Vagina (tissue), 2 donors: ENCODE measurements around the gene DIPK2B. TPM values are rescaled to one million over a fixed set of nuclear protein-coding genes. Genes with fewer than 3 reads are reported as not detected.

Experiments
- DNase-seq, 2 donors: peaks; one replicate each; pipeline ENCODE4 v3.0.0-alpha.2; 2017; ENCODE audit errors: extremely low spot score in 2 of 2
- H3K27ac ChIP-seq: fragments of 200-600 bp; sonication (generic); one replicate; pipeline ENCODE4 v1.5.1; 2019
- H3K27me3 ChIP-seq: fragments of 200-600 bp; sonication (generic); one replicate; pipeline ENCODE4 v1.5.1; 2019
- H3K36me3 ChIP-seq, 2 donors: fragments of 200-600 bp; sonication (generic); one replicate each; pipeline ENCODE4 v1.5.1; 2017 to 2019
- H3K4me1 ChIP-seq: fragments of 200-600 bp; sonication (generic); one replicate; pipeline ENCODE4 v1.5.1; 2019
- H3K4me3 ChIP-seq, 2 donors: fragments of 200-600 bp; sonication (generic); 1 replicate in 1 of 2; 2 replicates in 1 of 2; pipeline ENCODE4 v1.5.1; 2016 to 2019
- H3K9me3 ChIP-seq: fragments of 200-600 bp; sonication (generic); one replicate; pipeline ENCODE4 v1.5.1; 2019
- CTCF ChIP-seq, 3 experiments: fragments of 450-650 bp in 2 of 3; fragments of 200-600 bp in 1 of 3; sonication (generic) in 1 of 3; IDR thresholded peaks; one replicate each; pipeline ENCODE4 v1.5.1; 2017 to 2019; ENCODE audit warnings: antibody characterized with exemption in 3 of 3, mild to moderate bottlenecking in 2 of 3, moderate library complexity in 2 of 3
- POLR2A ChIP-seq, 2 donors: fragments of 450-650 bp; IDR thresholded peaks; one replicate each; pipeline ENCODE4 v1.6.1; 2017; ENCODE audit warnings: antibody characterized with exemption in 2 of 2, mild to moderate bottlenecking in 2 of 2, moderate library complexity in 2 of 2
- POLR2AphosphoS5 ChIP-seq, 2 donors: sonication (generic); formaldehyde crosslinking; IDR thresholded peaks; one replicate each; pipeline ENCODE4 v1.9.0; 2017; ENCODE audit warnings: antibody characterized with exemption in 2 of 2, mild to moderate bottlenecking in 2 of 2, low read depth in 1 of 2; ENCODE audit not compliant: insufficient read depth in 1 of 2
- intact Hi-C: fragments of 100-400 bp; cut with DNase I; formaldehyde crosslinking; loops from one replicate; pipeline ENCODE4 v1.15.1; 2023
- total RNA-seq: library from RNA; depleted of rRNA; stranded (reverse); fragments of >200 nt; gene quantifications from one replicate; pipeline ENCODE4 v1.2.3, GENCODE V29; 2016

The DIPK2B gene
- total RNA-seq: 22.1 TPM

- H3K27me3 ChIP-seq: no peaks in the 10 kb centered on the region
- no peaks in the 10 kb centered on the region for H3K36me3 ChIP-seq
- H3K9me3 ChIP-seq: no peaks in the 10 kb centered on the region
- no peak within 1 kb of the TSS for H3K27ac ChIP-seq
- intact Hi-C loops: loop anchor here (5.0 kb wide), 1 partner anchor 312 kb away; no protein-coding TSS in a partner anchor
- peak within 1 kb of the TSS in 1 of 2 donors; percentile 31 for H3K4me3 ChIP-seq
- DNase-seq: no peak
- TF ChIP-seq CTCF (IDR thresholded peaks at IDR 0.05) (no peak), POLR2AphosphoS5 (IDR thresholded peaks at IDR 0.05; ENCODE audit: insufficient read depth in 1 of 2, low read depth in 1 of 2) (peak; percentile 21 to 55)
- H3K4me1 ChIP-seq: no peaks in the 10 kb centered on the region
These were observed at the start of gene DIPK2B for GRCh38 chrX:45200741-45201234. TSS of gene DIPK2B (minus strand) at chrX:45200876. CDS start at chrX:45200826, 50 bp downstream.

- intact Hi-C loops: no loop called here
- Histone ChIP-seq H3K27me3 (no peaks in the 10 kb centered on the region), H3K4me1 (no peaks in the 10 kb centered on the region), H3K27ac (no peak overlapping the region), H3K4me3 (no peak overlapping the region), H3K9me3 (no peaks in the 10 kb centered on the region), H3K36me3 (no peaks in the 10 kb centered on the region)
- TF ChIP-seq POLR2AphosphoS5 (IDR thresholded peaks at IDR 0.05; ENCODE audit: insufficient read depth in 1 of 2, low read depth in 1 of 2): no peak
- no peak for TF ChIP-seq POLR2A (IDR thresholded peaks at IDR 0.05)
- no peak for TF ChIP-seq CTCF (IDR thresholded peaks at IDR 0.05)
- DNase-seq: no peak
These were observed 39.6 kb upstream of the DIPK2B start for GRCh38 chrX:45240301-45240700.

GRCh38 chrX:45238489-45238888 is 37.8 kb upstream of the DIPK2B start:
- TF ChIP-seq POLR2A (IDR thresholded peaks at IDR 0.05): no peak
- TF ChIP-seq POLR2AphosphoS5 (IDR thresholded peaks at IDR 0.05; ENCODE audit: insufficient read depth in 1 of 2, low read depth in 1 of 2): no peak
- TF ChIP-seq CTCF (IDR thresholded peaks at IDR 0.05): no peak
- Histone ChIP-seq H3K4me1 (no peaks in the 10 kb centered on the region), H3K27me3 (no peaks in the 10 kb centered on the region), H3K9me3 (no peaks in the 10 kb centered on the region), H3K36me3 (no peaks in the 10 kb centered on the region), H3K4me3 (no peak overlapping the region), H3K27ac (no peak overlapping the region)
- DNase-seq: no peak
- intact Hi-C loops: no loop called here

- Histone ChIP-seq H3K4me1 (no peaks in the 10 kb centered on the region), H3K36me3 (no peaks in the 10 kb centered on the region), H3K9me3 (no peaks in the 10 kb centered on the region), H3K27ac (no peak overlapping the region), H3K4me3 (no peak overlapping the region), H3K27me3 (no peaks in the 10 kb centered on the region)
- intact Hi-C loops: no loop called here
- DNase-seq: no peak
- TF ChIP-seq CTCF (IDR thresholded peaks at IDR 0.05) (no peak), POLR2A (IDR thresholded peaks at IDR 0.05) (no peak), POLR2AphosphoS5 (IDR thresholded peaks at IDR 0.05; ENCODE audit: insufficient read depth in 1 of 2, low read depth in 1 of 2) (no peak)
These were observed 32.9 kb upstream of the DIPK2B start for GRCh38 chrX:45233531-45233930.

- DNase-seq: no peak
- TF ChIP-seq CTCF (IDR thresholded peaks at IDR 0.05) (no peak), POLR2A (IDR thresholded peaks at IDR 0.05) (no peak), POLR2AphosphoS5 (IDR thresholded peaks at IDR 0.05; ENCODE audit: insufficient read depth in 1 of 2, low read depth in 1 of 2) (no peak)
- Histone ChIP-seq H3K27ac (no peak overlapping the region), H3K36me3 (no peaks in the 10 kb centered on the region), H3K4me3 (no peak overlapping the region), H3K27me3 (no peaks in the 10 kb centered on the region), H3K4me1 (no peaks in the 10 kb centered on the region), H3K9me3 (no peaks in the 10 kb centered on the region)
- intact Hi-C loops: no loop called here
These were observed 31.5 kb upstream of the DIPK2B start for GRCh38 chrX:45232139-45232538.
